NCI-H2171 (cell line): ENCODE measurements around the gene NLGN1.

Experiments
- DNase-seq: peaks from one replicate; lab custom pipeline; 2025; lab: John Stamatoyannopoulos, UW

NLGN1 gene

DNA sequence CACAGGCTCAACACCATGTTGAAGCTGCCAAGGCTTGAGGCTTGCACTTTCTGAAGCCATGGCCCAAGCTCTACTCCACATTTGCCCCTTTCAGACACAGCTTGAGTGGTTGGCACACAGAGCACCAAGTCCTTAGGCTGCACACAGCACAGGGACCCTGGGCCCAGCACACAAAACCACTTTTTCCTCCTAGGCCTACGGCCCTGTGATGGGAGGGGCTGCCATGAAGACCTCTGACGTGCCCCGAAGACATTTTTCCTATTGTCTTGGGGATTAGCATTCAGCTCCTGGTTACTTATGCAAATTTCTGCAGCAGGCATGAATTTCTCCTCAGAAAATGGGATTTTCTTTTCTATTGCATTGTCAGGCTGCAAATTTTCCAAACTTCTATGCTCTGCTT is 445.5 kb downstream of the NLGN1 start:
- DNase-seq: no peak

DNA sequence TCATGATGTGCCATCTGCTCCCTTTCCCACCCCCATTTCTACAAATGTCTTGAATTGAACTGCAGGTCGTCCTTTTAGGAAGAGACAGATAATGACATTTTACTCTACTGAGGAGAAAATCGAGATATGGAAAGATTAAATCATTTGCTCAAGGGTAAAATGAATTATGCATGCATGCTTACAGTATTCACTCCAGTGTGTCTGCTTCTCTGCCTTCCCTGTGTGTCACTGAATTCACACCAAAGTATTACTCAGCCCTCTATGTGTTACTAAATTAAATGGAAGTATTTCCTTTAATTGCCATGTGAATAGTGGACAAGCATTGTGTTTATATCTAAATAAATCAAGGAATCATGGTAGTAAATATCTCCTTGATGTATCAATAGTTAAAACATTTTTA is 449.0 kb downstream of the NLGN1 start:
- DNase-seq: no peak

DNA sequence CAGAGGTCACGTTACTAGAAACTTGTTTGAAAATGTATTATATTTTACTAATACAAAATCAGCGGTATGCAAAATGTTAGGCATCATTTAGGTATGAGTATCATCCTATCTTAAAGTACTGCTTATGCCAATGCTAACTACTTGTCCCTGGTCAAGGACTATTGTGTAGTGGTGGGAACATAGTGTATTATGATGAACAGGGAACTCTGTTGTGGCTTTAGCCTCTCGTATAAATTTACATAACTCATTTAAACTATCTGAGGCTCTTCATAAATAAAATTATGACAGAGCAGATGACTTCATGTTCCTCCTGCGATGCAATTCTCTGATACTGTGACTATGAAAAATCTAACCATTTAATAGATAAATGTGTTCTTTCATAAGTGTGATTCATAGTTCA is 451.9 kb downstream of the NLGN1 start:
- DNase-seq: no peak

DNA sequence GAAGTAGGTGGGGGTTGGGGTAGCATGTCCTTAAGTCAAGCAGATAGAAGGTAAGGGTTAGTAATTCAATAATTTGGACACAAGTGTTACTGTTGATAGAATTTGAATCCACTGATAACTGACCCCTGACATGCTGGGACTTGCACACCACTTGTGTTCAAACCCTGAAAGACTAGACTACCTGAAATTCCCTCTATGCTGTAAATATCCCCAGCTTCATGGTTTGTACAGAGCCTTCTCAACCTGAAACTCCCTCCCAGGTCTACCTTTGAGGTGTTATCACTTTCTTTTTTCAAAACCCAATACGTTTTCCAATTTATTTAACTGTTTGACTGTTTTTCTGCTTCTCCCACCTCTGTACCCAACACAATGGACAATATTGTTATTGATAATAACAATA is 459.6 kb downstream of the NLGN1 start:
- DNase-seq: no peak

DNA sequence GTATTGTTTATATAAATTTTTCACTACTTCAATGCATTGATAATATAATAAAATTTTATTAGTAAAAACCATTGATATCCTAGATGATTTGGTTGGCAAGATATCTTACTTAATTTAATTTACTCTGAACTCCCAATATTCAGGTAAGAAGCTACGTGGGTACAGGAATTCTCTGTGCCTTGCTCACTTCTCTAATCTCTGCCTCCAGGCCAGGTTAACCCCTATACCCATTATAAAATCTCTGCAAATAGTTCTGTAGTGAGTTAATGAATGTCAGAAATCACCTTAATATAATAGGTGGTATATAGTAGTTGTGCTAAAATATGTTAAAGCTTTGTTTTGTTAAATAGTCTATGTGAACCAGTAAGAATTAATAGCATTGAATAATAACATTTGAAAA is 465.2 kb downstream of the NLGN1 start:
- no peak for DNase-seq

DNA sequence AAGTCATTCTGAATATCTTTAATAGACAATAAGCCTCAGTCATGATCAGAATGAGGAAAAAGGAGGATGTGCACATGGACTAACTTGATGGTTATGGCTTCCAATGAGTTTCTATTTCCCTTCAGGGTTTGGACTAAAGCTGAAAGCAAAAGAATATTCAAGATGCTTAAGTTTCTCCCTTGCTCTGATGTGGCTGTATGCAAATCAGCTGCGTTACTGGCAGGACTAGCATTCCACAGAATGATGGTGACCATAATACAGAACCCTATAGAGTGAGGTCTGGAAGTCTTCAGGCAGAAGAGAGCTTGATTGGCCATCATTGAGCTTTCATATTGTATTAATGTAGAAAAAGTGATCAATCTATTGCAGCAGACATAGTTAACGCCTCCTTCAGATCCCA is 466.0 kb downstream of the NLGN1 start:
- DNase-seq: no peak

DNA sequence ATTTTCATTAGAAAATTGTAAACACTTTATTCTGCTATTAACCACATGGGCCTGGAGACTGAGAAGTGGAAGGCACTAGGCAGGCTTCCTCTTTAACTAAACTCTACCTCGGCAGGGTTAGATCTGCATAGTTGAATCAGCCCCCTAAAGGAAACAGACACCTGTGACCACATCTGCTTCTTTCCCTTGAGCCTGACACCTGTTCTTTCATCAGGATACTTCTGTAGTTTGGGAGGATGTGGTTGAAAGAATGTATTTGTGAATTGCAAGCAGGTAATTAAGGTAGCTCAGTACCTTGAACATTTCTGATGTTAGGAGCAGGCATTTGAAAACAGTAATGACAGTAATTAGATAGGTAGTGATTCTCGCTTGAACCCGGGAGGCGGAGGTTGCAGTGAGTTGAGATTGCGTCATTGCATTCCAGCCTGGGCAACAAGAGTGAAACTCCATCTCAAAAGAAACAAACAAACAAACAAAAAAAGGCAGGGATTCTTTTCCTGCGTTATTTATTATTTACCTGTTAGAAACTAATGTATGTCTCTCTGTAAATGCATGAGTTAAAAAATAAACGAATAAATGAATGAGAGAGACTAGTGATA is 468.5 kb downstream of the NLGN1 start:
- DNase-seq: no peak

DNA sequence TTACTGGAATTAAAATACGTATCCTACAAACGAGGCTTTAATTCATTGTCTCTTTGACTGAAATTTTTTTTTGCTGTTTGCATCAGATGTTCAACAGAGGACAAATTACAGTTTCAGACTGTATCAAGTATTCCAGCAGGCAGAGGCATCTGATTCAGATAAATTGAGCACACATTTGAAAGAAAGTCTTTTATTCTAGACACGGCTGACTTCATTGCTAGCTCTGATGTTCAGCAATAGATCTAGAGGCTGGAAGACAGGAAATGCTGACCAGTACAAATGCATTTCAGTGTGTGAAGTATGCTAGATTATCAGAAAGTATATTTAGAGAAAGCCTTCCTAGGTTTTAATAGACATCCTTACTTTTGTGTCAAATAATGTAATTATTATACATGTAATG is 472.2 kb downstream of the NLGN1 start:
- DNase-seq: no peak

DNA sequence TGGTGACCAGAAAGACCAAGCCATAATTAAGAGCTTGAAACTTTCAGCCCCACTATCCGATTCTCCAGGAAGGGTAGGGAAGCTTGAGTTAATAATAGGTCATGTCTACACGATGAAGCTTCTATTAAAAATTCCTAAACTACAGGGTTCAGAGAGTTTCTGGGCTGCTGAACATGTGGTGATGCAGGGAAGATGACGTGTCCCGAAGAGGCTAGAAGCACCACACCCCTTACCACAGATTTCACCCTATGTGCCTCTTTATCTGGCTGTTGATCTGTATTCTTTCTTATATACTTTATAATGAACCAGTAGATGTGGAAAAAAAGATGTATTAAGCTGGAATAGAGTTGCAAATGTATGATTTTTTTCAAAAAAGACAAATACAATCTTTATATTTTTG is 473.4 kb downstream of the NLGN1 start:
- DNase-seq: no peak

DNA sequence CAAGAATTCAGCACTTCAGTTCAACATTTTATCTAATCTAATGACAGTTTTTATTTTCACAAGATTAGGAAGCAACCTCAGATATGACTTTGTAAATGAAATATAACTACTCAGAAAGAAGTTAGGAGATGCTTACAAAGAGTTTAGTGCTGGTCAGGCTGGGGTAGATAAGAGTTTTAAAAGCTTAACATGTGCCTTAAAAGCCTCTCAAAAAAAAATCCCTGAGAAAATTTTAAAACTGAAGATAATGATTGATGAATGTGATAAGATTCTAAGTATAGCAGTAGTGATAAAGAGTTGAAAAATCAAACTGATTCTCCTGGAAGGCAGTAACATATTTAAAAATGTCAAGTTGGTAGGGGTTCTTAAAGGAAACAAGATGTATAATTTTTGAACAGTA is 478.2 kb downstream of the NLGN1 start:
- DNase-seq: no peak

DNA sequence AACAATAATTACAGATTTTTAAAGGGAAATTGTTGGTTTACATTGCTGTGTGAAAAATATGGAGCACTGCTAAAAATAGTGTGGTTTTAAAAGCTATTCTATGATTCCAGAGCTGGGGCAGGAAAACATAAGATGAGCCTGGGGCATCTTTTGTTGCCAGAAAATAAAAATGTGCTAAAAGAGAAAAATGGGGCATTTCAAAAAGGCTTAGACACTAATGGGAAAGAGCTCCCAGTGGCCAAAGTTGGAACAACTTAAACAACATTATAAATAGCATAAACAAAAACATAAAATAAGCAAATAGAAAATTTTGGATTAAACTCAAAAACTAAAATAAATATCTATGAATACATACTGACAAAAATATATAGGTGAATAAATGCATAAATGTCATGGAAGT is 478.9 kb downstream of the NLGN1 start:
- DNase-seq: no peak

DNA sequence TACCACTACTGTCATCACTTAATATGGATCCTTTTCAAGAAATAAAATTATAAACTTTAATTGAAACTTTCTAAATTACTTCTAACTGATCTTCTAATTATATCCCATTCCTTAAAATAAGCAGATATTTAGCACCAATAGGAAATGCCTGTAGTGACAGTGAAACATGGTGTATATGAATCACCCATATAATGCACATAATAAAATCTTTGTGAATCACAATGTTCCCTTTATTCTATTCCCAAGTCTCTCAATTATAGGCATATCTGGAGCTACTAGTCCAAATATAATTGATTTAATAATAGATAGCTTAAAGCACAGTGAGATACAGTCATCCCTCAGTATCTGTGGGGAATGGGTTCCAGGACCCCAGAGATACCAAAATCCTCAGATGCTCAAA is 490.3 kb downstream of the NLGN1 start:
- DNase-seq: no peak

DNA sequence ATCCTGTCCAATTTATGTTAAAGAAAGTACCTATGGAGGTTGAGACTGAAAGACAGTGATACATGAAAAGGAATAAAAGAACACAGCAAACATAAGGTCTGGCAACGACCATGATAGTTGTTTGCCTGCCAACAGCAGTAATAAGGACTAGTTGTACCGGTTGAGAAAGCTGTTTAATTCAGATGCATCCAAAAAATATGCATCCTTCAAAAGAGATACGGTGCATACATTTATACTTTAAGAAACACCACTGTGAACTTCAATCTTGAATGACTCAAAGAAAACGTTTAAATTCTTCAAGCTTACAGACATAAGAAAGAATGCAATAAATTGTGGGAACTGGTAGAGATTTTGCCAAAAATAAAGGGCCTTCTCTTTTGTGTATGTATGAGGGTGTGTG is 492.1 kb downstream of the NLGN1 start:
- DNase-seq: no peak

DNA sequence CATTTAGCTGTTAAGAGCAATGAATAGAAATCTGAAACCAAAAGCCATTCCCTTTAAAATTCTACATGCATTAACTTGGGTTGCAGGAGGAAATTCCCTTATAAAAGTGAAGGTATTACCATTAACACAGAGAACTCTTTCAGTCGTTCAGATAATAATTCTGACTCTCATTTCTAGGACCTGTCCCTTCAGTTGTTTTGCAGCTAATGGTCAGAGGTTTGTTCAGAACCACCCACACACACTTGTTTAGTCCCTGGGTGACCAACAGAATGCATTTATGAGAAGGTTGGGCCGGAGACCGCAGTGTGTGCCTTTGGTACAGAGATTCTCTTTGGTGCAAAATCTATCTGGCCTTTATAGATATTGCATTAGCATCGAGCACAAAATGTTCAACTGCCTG is 492.5 kb downstream of the NLGN1 start:
- DNase-seq: no peak

DNA sequence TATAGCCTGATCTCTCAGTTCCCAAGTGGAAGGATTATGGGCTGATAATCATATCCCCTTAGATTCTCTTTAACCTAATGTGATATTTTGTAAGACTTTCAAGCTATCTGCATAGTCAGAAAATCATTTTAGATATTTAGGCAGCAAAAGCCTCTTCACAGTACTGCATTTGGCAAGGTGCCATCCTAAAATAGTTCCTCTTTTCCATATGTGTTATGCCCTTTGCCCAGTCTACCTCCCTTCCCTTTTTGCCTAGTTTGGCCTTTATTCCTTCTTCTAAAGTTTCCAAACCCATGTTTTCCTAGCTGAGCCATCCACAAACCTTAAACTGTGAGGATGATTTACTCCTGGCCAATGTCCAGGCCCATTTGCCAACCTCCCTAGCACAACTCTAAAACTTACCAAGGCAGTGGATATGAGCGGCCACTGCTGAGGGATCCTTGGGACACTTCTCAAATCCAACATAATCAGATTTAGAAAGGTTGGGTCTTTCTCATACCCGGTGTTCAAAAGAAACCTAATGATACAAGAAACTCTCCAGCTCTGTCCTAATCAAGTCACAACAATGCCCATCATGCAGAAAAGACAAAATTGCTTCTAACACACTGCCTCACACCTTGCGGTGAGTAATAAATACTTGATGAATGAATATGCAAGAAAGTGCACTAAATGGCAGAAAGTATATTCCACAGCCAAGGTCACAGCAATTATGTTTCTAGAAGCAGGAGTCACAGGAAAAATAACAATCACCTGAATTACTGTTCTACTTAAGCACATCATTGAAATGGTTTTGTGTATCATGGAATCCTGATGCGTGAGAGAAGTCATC is 493.9 kb downstream of the NLGN1 start:
- DNase-seq: no peak

DNA sequence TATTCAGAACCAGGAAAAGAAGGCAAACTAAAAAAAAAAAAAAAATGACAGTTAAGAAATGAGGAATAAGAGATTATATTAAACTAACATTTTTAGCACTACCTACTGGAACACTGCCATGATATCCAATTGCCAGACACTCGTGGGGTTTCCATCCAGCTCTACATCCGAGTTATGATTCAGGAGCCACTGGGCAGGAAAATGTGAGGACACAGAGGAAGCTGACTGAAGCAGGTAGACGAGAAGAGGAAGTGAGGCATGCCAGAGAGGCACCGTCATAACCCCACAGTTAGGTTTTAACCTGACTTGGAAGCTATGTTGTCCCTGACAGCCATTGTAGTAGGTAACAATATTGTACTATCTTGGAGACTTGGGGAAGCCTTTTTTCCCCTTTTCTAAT is 495.0 kb downstream of the NLGN1 start:
- no peak for DNase-seq

DNA sequence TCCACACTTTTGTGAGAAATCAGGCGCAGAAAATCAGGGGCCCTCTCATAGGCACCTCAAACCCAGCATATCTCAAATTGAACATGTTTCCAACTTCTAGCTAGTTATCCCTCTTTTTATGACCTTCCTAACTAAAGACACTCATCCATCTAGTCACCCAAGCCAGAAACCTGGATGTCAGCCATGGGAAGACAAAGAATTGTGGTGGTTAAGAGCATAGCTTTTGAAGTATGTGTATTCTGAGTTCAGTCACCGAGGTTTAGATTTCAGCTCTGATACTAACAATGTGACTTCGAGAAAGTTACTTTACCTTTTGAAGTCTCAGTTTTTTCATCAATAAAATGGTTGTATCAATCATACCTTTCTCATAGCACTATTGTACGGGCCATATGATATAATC is 495.5 kb downstream of the NLGN1 start:
- DNase-seq: no peak

DNA sequence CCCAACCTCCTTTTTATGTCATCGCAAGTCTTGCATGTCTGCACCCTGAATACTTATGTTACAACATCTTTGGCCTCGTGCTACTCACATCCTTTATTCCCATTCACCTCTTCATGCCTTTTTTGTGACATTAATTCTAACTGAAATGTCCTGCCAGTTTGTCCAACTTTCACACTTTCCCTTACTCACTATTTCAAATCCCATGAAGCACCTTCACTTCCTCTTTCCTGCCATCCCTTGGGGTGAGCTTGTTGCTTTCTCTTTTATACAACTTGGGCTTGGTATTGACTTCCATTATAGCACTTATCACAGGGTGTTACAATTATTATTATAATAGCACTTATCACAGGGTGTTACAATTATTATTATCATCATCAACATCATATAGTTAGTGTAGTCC is 496.3 kb downstream of the NLGN1 start:
- no peak for DNase-seq

DNA sequence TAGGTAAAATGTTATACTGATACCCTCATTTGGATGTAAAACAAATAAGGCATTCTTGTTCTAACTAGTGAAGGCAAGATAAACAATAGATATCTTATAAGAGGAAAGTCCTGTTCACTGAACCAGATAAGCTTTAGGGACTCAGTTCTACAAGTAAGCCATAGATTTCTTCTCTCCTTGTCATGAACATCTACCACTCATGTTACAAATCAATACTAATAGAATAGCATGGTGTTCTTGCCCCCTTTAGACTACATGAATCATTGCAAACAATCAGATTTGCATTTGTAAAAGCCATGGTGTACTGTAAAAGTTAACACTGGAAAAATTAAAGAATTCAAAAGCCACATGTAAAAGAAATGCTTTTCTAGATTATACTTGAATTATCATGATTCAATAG is 500.1 kb downstream of the NLGN1 start:
- DNase-seq: no peak

DNA sequence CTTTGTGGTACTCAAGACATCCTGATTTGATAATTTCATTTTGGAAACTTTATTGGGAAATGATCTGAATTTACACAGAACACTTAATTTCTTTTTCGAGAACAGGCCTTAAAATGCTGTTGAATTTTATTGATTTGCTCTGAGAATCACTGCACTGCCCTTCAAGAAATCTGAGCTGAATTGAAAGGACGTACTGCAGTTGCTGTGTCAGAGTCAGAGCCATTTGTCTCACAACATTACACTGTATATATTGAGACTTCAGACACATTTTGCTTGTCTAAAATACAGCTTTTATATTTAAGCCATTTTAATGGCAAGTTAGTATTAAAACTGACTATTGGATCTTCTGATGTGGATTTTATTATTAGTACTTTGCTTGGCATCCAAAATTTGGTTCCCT is 504.1 kb downstream of the NLGN1 start:
- no peak for DNase-seq

DNA sequence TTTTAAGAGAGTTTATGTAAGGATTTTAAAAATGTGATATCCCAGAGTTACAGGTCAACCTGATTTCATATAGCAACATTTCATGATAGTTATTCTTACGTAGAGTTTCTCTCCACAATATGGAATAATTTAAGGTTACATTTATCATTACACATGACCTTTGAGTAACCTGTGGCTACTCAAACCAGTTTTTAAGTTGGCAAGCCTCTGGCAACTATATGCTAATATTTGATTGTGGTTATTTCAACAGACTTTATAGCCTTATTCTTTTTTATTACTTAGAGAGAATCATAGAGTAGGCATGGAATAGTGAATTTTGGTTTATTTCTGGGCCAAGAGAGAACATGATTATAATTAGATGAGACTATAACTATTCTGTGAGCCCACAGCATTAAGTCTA is 504.9 kb downstream of the NLGN1 start:
- no peak for DNase-seq

DNA sequence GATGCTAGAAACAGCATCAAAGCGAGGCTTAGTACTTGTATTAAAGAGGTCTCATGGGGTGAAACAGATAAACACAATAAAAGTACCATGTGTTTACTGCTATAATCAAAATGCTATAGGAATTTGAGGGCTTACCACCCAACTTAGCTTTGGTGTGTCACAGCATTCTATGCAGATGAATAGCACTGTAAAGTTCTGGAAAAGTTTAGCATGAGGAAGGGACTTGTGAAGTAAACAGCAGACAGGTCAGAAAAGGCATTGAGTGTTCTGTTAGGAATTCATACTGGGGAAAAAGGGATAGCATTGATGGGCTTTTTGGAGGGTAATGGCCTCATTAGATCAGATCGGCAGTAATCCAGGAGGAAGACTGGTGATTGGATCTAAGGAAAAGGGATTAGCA is 505.3 kb downstream of the NLGN1 start:
- no peak for DNase-seq

DNA sequence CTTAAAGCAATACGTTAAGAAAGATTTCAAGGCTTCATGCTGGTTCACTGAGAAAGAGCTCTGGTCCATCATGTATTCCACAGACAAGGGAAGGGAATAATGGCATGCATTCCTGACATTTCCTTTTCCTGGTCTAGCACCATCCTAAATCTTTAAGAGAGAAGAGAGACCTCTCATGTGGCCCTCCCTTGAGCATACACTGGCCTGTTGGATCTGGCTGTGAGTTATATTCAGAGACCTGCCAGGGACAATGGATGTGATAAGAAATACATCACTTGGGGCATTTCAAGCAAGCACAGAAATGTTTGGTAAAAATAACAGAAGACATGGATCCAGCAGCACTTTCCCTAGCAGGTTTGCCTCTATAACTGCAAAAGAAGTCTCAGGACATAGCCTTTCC is 507.8 kb downstream of the NLGN1 start:
- DNase-seq: no peak

DNA sequence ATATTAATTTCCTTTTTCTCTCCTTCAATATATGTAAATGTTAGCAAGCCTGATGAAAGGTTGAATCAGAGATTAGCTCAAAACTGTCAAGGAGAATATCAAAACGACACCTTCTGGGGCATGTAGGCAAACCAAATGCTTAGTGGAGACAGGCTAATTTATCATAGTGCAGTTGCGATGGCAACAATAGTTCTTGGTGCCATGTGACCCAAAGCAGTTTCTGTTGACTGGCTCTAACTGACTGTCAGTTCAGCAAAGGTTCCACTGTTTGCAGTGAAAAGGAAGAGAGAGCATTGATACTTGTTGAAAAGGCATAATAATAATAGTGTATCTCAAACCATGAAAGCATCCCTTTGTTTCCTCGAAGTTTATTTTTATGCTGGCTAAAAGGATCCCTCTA is 513.9 kb downstream of the NLGN1 start:
- no peak for DNase-seq
